Hippocampal formation (tissue), 2 donors: Measurements from ENCODE around the gene SLC25A38.
"Not testable (repeated sequence)": the region's sequence is repeated elsewhere in the genome, so short reads cannot be mapped to it uniquely, and the experiment has no call there.

ENCODE experiments used
- DNase-seq, 2 donors: peaks; one replicate each; lab custom pipeline; 2025; lab: John Stamatoyannopoulos, UW

SLC25A38 gene, protein sequence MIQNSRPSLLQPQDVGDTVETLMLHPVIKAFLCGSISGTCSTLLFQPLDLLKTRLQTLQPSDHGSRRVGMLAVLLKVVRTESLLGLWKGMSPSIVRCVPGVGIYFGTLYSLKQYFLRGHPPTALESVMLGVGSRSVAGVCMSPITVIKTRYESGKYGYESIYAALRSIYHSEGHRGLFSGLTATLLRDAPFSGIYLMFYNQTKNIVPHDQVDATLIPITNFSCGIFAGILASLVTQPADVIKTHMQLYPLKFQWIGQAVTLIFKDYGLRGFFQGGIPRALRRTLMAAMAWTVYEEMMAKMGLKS

GRCh38 chr3:39383045-39383880 is at the start of gene SLC25A38:
TSS of gene SLC25A38 (plus strand) at chr3:39383370. CDS start at chr3:39383725, 355 bp downstream.
- no peak for DNase-seq

DNA sequence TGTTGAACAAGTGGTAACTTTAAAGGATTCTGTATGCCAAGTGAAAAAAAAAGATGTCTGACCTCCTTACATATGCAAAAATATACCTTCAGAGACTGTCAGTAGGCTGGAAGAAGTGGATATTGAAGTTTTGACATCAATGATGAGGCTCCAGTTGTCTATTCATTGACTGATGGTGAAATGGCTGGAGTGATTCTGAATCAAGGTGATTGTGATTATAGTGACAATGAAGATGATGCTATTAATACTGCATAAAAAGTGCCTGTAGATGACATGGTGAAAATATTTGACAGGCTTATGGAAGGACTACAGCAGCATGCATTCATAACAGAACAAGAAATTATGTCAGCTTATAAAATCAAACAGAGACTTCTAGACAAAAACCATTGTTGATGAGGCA is 49.6 kb upstream of the SLC25A38 start:
- no peak for DNase-seq

- no peak for DNase-seq
Observed at GRCh38 chr3:39334205-39334604, 49.0 kb upstream of the SLC25A38 start.

DNA sequence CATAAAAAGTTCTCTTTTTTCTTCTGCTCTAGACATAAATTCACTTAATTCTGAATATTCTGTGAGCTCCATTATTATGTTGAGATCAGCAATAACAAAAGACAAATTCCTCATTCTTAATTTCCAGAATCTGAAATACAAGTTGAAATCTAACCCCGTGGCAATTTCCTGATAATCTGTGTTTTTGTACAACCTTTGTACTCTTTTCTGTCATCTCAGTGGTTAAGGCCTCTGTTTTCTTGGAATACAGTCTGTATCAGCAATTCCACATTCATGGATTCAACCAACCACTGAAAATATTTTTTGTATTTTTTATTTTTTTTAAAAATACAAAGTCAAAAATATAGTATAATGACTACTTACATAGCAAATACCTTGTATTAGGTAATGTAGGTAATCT is 45.0 kb upstream of the SLC25A38 start:
- no peak for DNase-seq

GRCh38 chr3:39339086-39339485 is 44.1 kb upstream of the SLC25A38 start:
- no peak for DNase-seq

DNA sequence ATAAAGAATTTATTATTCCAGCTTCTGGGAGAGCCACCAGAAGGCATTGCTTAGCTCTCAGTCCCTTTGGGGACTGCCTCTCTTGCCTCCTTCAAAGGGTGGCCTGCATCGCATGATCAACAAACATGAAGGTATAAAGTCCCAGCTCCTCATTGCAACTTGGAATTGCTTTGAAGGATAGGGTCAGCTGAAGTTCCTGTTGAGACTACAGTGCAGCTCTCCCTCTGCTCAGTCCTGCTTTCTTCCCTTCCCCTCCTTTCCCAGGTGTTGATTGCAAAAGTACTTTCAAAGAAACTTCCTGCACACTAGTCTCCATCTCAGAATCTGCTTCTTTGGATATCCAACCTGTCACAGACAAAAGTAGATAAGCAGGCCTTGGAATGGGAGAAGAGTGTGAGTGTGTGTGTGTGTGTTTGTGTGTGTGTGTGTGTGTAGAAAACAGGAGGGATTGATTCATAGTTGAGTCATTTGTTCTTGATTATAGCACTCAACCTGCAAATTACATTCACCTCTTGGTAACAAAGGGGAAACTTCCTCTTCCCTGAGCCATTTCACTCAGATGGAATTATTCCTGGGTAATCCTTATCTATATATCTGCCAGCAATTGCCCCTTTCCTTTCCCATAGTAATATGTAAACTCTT is 40.0 kb upstream of the SLC25A38 start:
- no peak for DNase-seq

DNA sequence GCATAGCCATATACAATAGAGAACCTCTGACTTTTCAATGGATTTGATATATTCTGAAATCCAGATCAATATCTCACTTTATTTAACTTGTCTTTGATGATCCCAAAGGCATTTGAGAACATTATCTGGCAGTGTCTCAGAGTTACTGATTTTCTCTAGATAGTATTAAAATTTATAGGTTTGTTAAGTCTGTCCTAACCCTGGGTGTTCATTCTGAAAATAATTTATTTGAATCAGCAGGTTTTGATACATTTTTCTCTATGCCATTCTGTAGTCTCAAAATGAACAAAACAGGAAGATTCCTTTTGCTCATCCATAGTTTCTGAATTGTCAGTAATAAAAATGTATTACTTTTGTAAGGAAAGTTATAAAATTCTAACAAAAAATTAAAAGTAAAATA is 39.4 kb upstream of the SLC25A38 start:
- no peak for DNase-seq

DNA sequence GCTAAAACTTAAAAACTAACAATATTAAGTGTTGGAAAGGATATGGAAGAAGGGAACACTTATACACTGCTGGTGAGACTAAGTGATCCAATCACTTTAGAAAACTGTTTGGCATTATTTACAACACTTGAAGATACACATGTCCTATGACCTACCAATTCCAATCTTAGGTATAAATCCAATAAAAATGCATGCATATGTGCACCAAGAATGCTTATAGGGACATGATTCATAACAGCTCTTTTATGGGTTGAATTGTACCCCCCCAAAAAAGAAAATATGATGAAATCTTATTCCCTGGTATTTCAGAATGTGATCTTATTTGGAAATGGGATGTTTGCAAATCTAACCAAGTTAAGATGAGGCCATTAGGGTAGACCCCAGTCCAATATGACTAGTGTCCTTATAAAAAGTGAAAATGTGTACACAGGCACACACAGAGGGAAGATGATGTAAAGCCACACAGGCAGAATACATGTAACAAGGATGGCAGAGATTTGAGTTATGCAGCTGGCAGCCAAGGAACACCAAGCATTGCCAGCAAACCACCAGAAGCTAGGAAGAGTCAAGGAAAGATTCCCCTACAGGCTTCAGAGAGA is 38.3 kb upstream of the SLC25A38 start:
- no peak for DNase-seq

GRCh38 chr3:39346785-39347585 is 36.2 kb upstream of the SLC25A38 start:
- DNase-seq: no peak

- no peak for DNase-seq
Observed at GRCh38 chr3:39347586-39347876, 35.6 kb upstream of the SLC25A38 start.

- no peak for DNase-seq
Observed at GRCh38 chr3:39349080-39349479, 34.1 kb upstream of the SLC25A38 start.

DNA sequence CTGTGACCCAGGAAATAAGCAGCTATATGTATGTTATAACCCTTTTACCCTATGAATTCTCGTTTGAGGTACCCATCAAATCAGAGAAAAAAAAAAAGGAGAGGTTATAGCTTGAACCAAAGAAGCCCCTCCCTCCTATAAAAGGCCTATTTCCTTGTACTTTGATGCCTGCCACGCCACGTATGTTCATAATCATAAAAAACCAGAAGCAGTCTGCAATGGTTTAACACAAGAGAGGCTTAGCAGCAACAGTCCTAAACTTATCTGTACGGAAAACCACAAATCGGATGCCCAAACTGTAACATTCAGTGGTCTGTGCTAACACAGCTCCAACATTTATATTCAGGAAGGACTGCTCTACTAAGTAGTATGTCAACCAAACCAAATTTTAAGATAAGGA is 32.5 kb upstream of the SLC25A38 start:
- DNase-seq: no peak

DNA sequence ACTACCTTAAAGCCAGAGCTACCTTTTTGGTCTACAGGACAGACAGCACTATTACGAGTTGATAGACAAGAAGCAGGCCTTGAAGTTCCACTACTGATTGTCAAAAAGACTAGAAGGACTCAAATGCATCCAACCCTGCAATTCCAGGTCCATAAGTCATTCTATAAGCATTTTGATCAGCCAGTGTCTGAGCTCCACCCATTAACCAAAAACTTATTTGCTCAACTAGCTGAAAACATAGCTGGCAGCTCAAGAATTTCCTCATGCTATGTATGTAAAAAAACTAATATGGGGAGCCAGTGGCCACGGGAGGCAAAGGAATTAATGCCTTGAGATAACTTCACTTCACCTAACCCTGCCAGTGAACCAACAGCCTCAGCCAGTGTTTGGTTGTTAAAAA is 32.0 kb upstream of the SLC25A38 start:
- DNase-seq: not testable (repeated sequence)

DNA sequence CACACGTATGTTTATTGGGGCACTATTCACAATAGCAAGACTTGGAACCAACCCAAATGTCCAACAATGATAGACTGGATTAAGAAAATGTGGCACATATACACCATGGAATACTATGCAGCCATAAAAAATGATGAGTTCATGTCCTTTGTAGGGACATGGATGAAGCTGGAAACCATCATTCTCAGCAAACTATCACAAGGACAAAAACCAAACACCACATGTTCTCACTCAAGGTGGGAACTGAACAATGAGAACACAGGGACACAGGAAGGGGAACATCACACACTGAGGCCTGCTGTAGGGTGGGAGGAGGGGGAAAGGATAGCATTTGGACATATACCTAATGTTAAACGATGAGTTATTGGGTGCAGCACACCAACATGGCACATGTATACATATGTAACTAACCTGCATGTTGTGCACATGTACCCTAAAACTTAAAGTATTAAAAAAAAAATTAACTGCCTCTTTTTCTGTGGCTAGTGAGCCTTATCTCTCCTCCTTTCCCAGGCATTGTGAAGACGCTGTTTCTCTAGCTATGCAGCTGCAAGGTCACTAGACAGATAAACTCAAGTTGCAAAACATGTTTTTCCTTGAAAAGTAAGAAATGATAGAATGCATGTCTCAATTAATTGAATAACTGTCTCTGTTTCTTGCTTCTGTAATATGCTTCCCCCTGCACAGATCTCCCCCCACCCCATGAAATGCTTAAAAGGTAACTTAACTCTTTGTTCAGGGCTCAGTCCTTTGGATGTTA is 29.8 kb upstream of the SLC25A38 start:
- DNase-seq: not testable (repeated sequence)

DNA sequence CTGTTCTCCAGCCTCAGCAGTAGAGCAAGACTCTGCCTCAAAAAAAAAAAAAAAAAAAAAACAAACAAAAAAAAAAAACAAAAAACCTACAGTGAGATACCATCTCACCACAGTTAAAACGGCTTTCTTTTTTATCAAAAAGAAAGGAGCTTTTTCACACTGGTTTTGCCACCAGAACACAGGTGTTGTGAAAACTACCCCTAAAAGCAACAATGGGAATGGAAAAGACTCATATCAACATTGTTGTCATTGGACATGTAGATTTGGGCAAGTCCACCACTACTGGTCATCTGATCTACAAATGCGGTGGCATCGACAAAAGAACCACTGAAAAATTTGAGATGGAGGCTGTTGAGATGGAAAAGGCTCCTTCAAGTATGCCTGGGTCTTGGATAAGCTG is 24.8 kb upstream of the SLC25A38 start:
- no peak for DNase-seq

- DNase-seq: no peak
Observed at GRCh38 chr3:39361252-39361927, 21.8 kb upstream of the SLC25A38 start.

- no peak for DNase-seq
Observed at GRCh38 chr3:39362192-39362591, 21.0 kb upstream of the SLC25A38 start.

- no peak for DNase-seq
Observed at GRCh38 chr3:39362812-39363211, 20.4 kb upstream of the SLC25A38 start.

DNA sequence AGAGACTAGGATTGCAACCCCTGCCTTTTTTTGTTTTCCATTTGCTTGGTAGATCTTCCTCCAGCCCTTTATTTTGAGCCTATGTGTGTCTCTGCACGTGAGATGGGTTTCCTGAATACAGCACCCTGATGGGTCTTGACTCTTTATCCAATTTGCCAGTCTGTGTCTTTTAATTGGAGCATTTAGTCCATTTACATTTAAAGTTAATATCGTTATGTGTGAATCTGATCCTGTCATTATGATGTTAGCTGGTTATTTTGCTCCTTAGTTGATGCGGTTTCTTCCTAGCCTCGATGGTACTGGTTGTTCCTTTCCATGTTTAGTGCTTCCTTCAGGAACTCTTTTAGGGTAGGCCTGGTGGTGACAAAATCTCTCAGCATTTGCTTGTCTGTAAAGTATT is 12.7 kb upstream of the SLC25A38 start:
- DNase-seq: not testable (repeated sequence)

DNA sequence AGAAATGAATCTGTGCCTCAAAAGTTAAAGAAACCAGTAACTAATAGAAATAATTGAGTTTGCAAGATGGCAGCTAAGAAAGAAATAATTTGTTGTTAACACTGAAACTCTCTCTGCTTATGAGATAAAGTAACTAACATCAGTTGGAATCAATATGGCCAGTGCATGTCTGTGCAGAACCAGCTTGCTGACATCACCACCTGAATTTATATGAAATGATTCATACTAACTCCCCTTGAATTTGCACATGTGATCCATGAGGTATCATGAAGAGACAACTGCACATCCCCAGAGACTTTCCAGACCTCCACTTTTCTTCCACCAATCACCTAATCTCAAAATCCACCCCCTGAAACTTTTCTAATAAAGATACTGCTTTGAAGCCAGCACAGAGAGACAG is 10.3 kb upstream of the SLC25A38 start:
- no peak for DNase-seq
